Heart left ventricle (tissue), 13 donors: ENCODE measurements around the gene EXOC4.

Experiments
- CTCF ChIP-seq, 12 donors: fragments of 200-600 bp; sonication (generic) in 4 of 12; IDR thresholded peaks; one replicate each; pipeline versions ENCODE4 v1.5.0 to v1.8.0; 2018 to 2022; ENCODE audit warnings: antibody characterized with exemption in 12 of 12, mild to moderate bottlenecking in 5 of 12
- POLR2A ChIP-seq, 2 donors: fragments of 450-650 bp; IDR thresholded peaks; one replicate each; pipeline ENCODE4 v1.6.1; 2017; ENCODE audit warnings: antibody characterized with exemption in 2 of 2, mild to moderate bottlenecking in 2 of 2, moderate library complexity in 2 of 2
- donor health status: ischemic (EF 13 %, LVEDD 7.1; RV severe dilation, severe dysfunction).
- donor health status: DM: no; HTN: yes; CAD: no.
- donor health status: DM: no; HTN: no; CAD: no.
- donor health status: ischemic (EF 25% LVEDD 6.9; RV normal size, moderate dysfunction).
- donor health status: ischemic (EF 25% LVEDD 5.7; RV mildly dilated, moderate dysfunction).
- donor health status: ischemic (EF 35%, LVEDD 5.7; RV mildly dilated, moderate dysfunction).
- donor health status: nonischemic (EF 11% LVEDD 7.7; RV severe dilation, severe dysfunction).
- donor health status: DM: yes; HTN: yes; CAD: no.
- donor health status: PGD.
- donor health status: ischemic (EF 29% LVEDD 5.4; RV normal size, mild dysfunction).
- donor health status: nonischemic (EF 23%, LVEDD 6.1; RV moderate dilation, normal function).

- no peak for TF ChIP-seq POLR2A (IDR thresholded peaks at IDR 0.05)
- no peak for TF ChIP-seq CTCF (IDR thresholded peaks at IDR 0.05)
Observed at GRCh38 chr7:133885213-133885612, 632.3 kb downstream of the EXOC4 start.
